ENCODE measurements around the gene CHFR.

CHFR gene

GRCh38 chr12:132783917-132784531 is 103.4 kb downstream of the CHFR start:
- Histone ChIP-seq H4K91ac (ENCODE audit: low read depth, low read length, poor library complexity) (no peak overlapping the region), H3K23ac (ENCODE audit: low read depth, low read length, poor library complexity) (no peak overlapping the region), H3K9me3 (replicated peaks in 1 of 2; ENCODE audit: control insufficient read depth in 2 of 2, insufficient read depth in 1 of 2, low read depth in 1 of 2, low read length in 2 of 2) (peaks cover 0 to 3% of the 10 kb centered on the region in 2 donors), H3K9ac (ENCODE audit: low read depth, low read length, poor library complexity) (no peak overlapping the region), H3K27me3 (ENCODE audit: control insufficient read depth in 3 of 3, insufficient read depth in 3 of 3, low read depth in 1 of 3, low read length in 3 of 3) (no peaks in the 10 kb centered on the region), H2BK12ac (ENCODE audit: low read length) (no peak overlapping the region), H3K36me3 (replicated peaks in 1 of 2; ENCODE audit: control insufficient read depth in 2 of 2, insufficient read depth in 2 of 2, low read length in 2 of 2) (peaks cover 56 to 83% of the 10 kb centered on the region in 2 donors), H4K8ac (ENCODE audit: low read depth, low read length) (no peak overlapping the region), H3K4me3 (ENCODE audit: low read length in 2 of 2) (no peak overlapping the region), H3K4me1 (ENCODE audit: control insufficient read depth in 2 of 2, insufficient read depth in 1 of 2, low read depth in 1 of 2, low read length in 2 of 2) (no peaks in the 10 kb centered on the region), H3K18ac (ENCODE audit: low read length) (no peak overlapping the region), H2BK15ac (ENCODE audit: low read length) (no peak overlapping the region), H3K4me2 (ENCODE audit: insufficient read depth, low read length, poor library complexity, severe bottlenecking) (no peak overlapping the region), H3K14ac (ENCODE audit: low read length) (no peak overlapping the region), H2AFZ (ENCODE audit: low read length) (no peak overlapping the region), H2AK5ac (ENCODE audit: low read depth, low read length) (no peak overlapping the region), H3K27ac (replicated peaks; ENCODE audit: low read length) (no peak overlapping the region), H2BK5ac (ENCODE audit: low read length) (no peak overlapping the region), H3K79me1 (ENCODE audit: low read depth, low read length) (peaks cover 11% of the 10 kb centered on the region), H3K4ac (ENCODE audit: low read length) (no peak overlapping the region), H2BK120ac (ENCODE audit: low read depth, low read length) (no peak overlapping the region)
- no CpG with 5 or more reads among the region's 22 CpGs for whole genome bisulfite sequencing, 2 donors (ENCODE audit: extremely low coverage in 2 of 2, insufficient read length in 2 of 2, insufficient replicate concordance in 1 of 2)
- no peak for DNase-seq (ENCODE audit: low spot score)
